H54 (cell line): Measurements from ENCODE around the gene TTC31.

Source experiments
- DNase-seq: peaks from one replicate; pipeline ENCODE4 v3.0.0; 2011; ENCODE audit warnings: low spot score, mixed read lengths; ENCODE audit not compliant: insufficient read length
- FAIRE-seq: peaks from 3 replicates; lab custom pipeline; 2011; peaks lifted over from hg19 to GRCh38; lab: Jason Lieb, UNC
- POLR2A ChIP-seq: IDR thresholded peaks from 2 replicates; pipeline ENCODE4 v1.6.1; 2011; ENCODE audit warnings: low read depth, mild to moderate bottlenecking, low read length

TTC31 gene

GRCh38 chr2:74538881-74539339 lies 56.0 kb downstream of the TTC31 start:
- no peak for FAIRE-seq
- no peak for DNase-seq

GRCh38 chr2:74540291-74540690 lies 57.4 kb downstream of the TTC31 start:
- TF ChIP-seq POLR2A, result no peak
- FAIRE-seq, result no peak
- no peak for DNase-seq

More at GRCh38 chr2:74538881-74539339, 56.0 kb downstream of the TTC31 start:
- no peak for TF ChIP-seq POLR2A

GRCh38 chr2:74542978-74543377 lies 60.1 kb downstream of the TTC31 start:
- no peak for TF ChIP-seq POLR2A
- FAIRE-seq (no peak), DNase-seq (no peak)
